PFSK-1 (cell line): Measurements from ENCODE around the gene MARK3.

ENCODE experiments used
- FOXP2 ChIP-seq: optimal IDR thresholded peaks from 2 replicates; pipeline ENCODE3; 2011; ENCODE audit warnings: borderline replicate concordance, control low read depth, inconsistent platforms; ENCODE audit not compliant: insufficient read depth; ENCODE audit errors: extremely low read length, extremely low read depth
- POLR2AphosphoS5 ChIP-seq: IDR thresholded peaks from 2 replicates; pipeline ENCODE4 v1.6.1; 2012; ENCODE audit warnings: low read depth, mild to moderate bottlenecking, control low read depth, low read length, moderate library complexity
- REST ChIP-seq, 2 experiments: IDR thresholded peaks; 2 replicates each; pipeline versions ENCODE4 v1.6.1 to v1.8.0; 2011 to 2012; ENCODE audit warnings: low read depth in 2 of 2, low read length in 2 of 2, control low read depth in 1 of 2, inconsistent platforms in 1 of 2, mild to moderate bottlenecking in 1 of 2, moderate library complexity in 1 of 2; ENCODE audit not compliant: insufficient read depth in 1 of 2
- SIN3A ChIP-seq: IDR thresholded peaks from 2 replicates; pipeline ENCODE4 v1.6.1; 2012; ENCODE audit warnings: mild to moderate bottlenecking, low read length, moderate library complexity, borderline replicate concordance; ENCODE audit not compliant: insufficient read depth
- TAF1 ChIP-seq: IDR thresholded peaks from 2 replicates; pipeline ENCODE4 v1.6.1; 2012; ENCODE audit warnings: low read length, control low read depth, borderline replicate concordance; ENCODE audit not compliant: insufficient read depth

The MARK3 gene

DNA sequence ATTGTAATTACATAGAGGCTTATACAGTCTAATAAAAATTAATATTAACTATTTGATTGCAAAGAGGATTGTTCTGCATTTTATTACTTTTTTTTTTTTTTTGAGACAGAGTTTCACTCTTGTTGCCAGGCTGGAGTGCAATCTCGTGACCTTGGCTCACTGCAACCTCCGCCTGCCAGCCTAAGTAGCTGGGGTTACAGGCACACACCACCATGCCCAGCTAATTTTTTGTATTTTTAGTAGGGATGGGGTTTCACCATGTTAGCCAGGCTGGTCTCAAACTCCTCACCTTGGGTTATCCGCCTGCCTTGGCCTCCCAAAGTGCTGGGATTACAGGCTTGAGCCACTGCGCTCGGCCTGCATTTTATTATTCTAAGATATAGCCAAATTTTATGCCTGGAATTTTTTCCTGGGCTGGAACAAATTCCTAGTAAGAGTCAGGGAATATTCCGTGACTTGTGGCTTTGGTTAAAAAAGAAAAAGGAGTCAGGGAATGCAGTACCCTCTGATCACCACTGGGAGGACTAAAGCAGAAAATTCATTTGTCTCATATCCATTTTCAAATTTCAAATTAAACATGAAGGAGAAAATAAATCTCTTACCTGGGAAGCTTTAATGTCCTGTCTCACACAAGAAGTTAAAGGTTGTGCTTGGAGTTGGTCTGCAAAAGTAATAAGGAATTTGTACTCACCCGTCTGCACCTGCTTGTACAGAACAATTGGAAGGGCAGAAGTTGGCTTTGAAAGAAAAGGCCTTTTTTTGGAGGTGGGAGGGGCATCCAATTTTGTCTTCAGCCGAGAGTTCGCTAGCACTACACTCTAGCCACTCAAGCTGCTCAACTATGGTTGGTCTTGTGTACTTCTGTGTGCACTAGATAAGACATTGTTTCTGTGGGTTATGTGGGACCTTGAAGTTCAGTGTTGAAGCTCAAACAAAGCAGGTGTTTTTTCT lies 8.7 kb downstream of the MARK3 start:
- TF ChIP-seq POLR2AphosphoS5 (no peak), FOXP2 (no peak), TAF1 (no peak), REST (IDR thresholded peaks at IDR 0.05; ENCODE audit: insufficient read depth in 1 of 2, low read depth in 2 of 2, low read length in 2 of 2) (no peak), SIN3A (no peak)

DNA sequence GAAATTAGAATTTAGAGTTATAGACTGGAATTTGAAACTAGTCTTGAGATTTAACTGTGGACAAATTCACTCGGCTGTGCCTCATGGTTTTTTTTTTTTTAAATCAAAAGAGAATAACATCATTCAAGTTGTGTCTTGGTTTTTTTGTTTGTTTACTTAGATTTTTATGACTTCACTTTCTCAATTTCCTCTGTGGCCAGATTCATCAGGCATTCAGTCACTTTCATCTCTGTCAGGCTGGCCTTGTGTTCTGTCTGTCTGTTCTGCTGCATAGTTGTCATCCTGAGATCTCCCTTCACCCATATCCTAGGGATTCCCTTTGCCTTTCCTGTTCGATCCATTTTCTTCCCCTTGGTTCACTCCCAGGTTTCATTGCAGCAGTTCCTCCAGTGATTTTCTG lies 10.0 kb downstream of the MARK3 start:
- TF ChIP-seq SIN3A = no peak

DNA sequence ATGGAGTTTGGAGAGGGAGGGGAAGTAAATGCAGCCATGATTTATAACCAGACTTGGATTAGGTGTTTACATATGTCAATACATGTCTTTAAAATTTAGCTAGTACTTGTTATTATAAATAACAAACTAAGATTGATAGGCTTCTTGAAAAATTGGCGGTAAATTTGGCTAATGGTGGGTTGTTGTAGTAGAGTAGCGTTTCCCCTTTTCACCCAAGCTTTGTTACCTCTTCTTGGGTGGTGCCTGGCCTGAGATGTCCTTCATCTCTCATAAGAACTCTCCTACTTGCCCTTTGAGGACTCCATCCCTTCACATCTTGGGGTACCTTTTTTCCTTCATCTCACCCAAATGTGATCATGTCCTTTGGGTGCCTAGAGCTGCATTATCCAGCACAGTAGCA lies 11.2 kb downstream of the MARK3 start:
- TF ChIP-seq TAF1 = no peak
- TF ChIP-seq POLR2AphosphoS5 = no peak
- TF ChIP-seq FOXP2 = no peak
- TF ChIP-seq REST (IDR thresholded peaks at IDR 0.05; ENCODE audit: insufficient read depth in 1 of 2, low read depth in 2 of 2, low read length in 2 of 2) = no peak
- TF ChIP-seq SIN3A = no peak

GRCh38 chr14:103398427-103399195 lies 13.4 kb downstream of the MARK3 start:
- TF ChIP-seq FOXP2 (no peak), REST (IDR thresholded peaks at IDR 0.05; ENCODE audit: insufficient read depth in 1 of 2, low read depth in 2 of 2, low read length in 2 of 2) (no peak), SIN3A (no peak), POLR2AphosphoS5 (no peak), TAF1 (no peak)

DNA sequence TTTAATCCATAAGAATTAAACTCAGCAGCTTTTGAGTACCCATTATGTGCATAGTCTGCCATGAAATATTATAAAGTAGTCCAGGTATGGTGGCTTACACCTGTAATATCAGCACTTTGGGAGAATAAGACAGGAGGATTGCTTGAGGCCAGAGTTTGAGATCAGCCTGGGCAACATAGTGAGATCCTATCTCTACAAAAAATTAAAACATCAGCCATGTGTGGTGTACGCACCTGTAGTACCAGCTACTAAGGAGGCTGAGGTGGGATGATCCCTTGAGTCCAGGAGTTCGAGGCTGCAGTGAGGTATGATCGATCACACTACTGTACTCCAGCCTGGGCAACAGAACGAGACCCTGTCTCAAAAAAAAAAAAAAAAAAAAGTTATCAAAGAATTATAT lies 15.3 kb downstream of the MARK3 start:
- TF ChIP-seq SIN3A = no peak
- TF ChIP-seq REST (IDR thresholded peaks at IDR 0.05; ENCODE audit: insufficient read depth in 1 of 2, low read depth in 2 of 2, low read length in 2 of 2) = no peak
- TF ChIP-seq FOXP2 = no peak
- no peak for TF ChIP-seq TAF1
- TF ChIP-seq POLR2AphosphoS5 = no peak
